GM12878 (cell line): ENCODE data around the gene BMPR1B. TPM values are rescaled to one million over a fixed set of nuclear protein-coding genes. Genes with fewer than 3 reads are reported as not detected.

Experiments
- ATAC-seq: fragments of 200-7000 bp; cut with Tn5 transposase; 3 replicates; pipeline ENCODE4 v1.9.1; 2020; ENCODE audit warnings: mild to moderate bottlenecking, moderate library complexity
- BruUV-seq: library from RNA; stranded (reverse); fragments of 400-500 nt; replicated peaks from 2 replicates; lab custom pipeline; 2021; lab: Mats Ljungman, UMichigan
- CTCF ChIA-PET: fragments of 300-600 bp; sonication (Branson Sonifier 250); formaldehyde crosslinking; extraction: SDS; loops from one replicate; lab custom pipeline; 2021; ENCODE audit warnings: inconsistent platforms; lab: Yijun Ruan, JAX
- POLR2A ChIA-PET: fragments of 350-600 bp; formaldehyde crosslinking; extraction: SDS; loops from one replicate; lab custom pipeline; 2021; ENCODE audit warnings: inconsistent platforms; lab: Charles Lee
- RAD21 ChIA-PET: fragments of 300-600 bp; sonication (Branson Sonifier 250); formaldehyde crosslinking; loops from one replicate; lab custom pipeline; 2023; ENCODE audit warnings: antibody characterized with exemption; ENCODE audit not compliant: unreplicated experiment; lab: Charles Lee
- SMC1A ChIA-PET: fragments of 300-600 bp; sonication (Branson Sonifier 250); formaldehyde crosslinking; loops from one replicate; lab custom pipeline; 2023; ENCODE audit not compliant: unreplicated experiment, uncharacterized antibody; lab: Charles Lee
- DNase-seq: peaks from one replicate; pipeline ENCODE4 v3.0.0-alpha.2; 2011; ENCODE audit warnings: low read depth, low spot score
- FAIRE-seq: peaks from 3 replicates; lab custom pipeline; 2011; peaks lifted over from hg19 to GRCh38; lab: Jason Lieb, UNC
- H2AFZ ChIP-seq: 2 replicates; pipeline ENCODE4 v1.6.0; 2011; ENCODE audit warnings: low read depth, low read length, control low read depth; ENCODE audit not compliant: control insufficient read depth
- H3K27ac ChIP-seq: 2 replicates; pipeline ENCODE4 v1.5.1; 2011; ENCODE audit warnings: control low read depth; ENCODE audit not compliant: control insufficient read depth, insufficient read depth
- H3K27me3 ChIP-seq, 2 experiments: replicated peaks in 1 of 2; 2 replicates each; pipeline versions ENCODE4 v1.6.0 to v1.6.1; 2011; ENCODE audit warnings: low read length in 1 of 2; ENCODE audit not compliant: control insufficient read depth in 2 of 2, insufficient read depth in 2 of 2
- H3K36me3 ChIP-seq, 2 experiments: 2 replicates each; pipeline ENCODE4 v1.5.1; 2011; ENCODE audit warnings: low read length in 1 of 2; ENCODE audit not compliant: control insufficient read depth in 2 of 2, insufficient read depth in 2 of 2
- H3K4me1 ChIP-seq: 2 replicates; pipeline ENCODE4 v1.6.1; 2011; ENCODE audit warnings: mild to moderate bottlenecking, low read length, moderate library complexity, mixed read lengths; ENCODE audit not compliant: control insufficient read depth, insufficient read depth
- H3K4me2 ChIP-seq: 2 replicates; pipeline ENCODE4 v1.6.0; 2011; ENCODE audit warnings: control low read depth; ENCODE audit not compliant: control insufficient read depth, insufficient read depth
- H3K4me3 ChIP-seq: fragments of 200-600 bp; sonication (generic); 2 replicates; pipeline ENCODE4 v1.5.1; 2016
- H3K79me2 ChIP-seq: 2 replicates; pipeline ENCODE4 v1.6.0; 2011; ENCODE audit warnings: low read length; ENCODE audit not compliant: control insufficient read depth, insufficient read depth
- H3K9ac ChIP-seq: 2 replicates; pipeline ENCODE4 v1.8.0; 2011; ENCODE audit warnings: low read length, control low read depth, mixed read lengths; ENCODE audit not compliant: control insufficient read depth, insufficient read depth
- H3K9me3 ChIP-seq: replicated peaks from 3 replicates; pipeline ENCODE4 v1.5.1; 2011; ENCODE audit warnings: mild to moderate bottlenecking, low read length; ENCODE audit not compliant: control insufficient read depth, insufficient read depth
- H4K20me1 ChIP-seq: 2 replicates; pipeline ENCODE4 v1.6.0; 2011; ENCODE audit not compliant: control insufficient read depth, insufficient read depth
- CBX3 ChIP-seq: fragments of 200-600 bp; sonication (generic); IDR thresholded peaks from 2 replicates; pipeline ENCODE4 v1.6.1; 2016; ENCODE audit warnings: low read depth, borderline replicate concordance
- ZNF24 ChIP-seq: fragments of 450-650 bp; IDR thresholded peaks from 2 replicates; pipeline ENCODE4 v1.6.1; 2017; ENCODE audit warnings: antibody characterized with exemption, mild to moderate bottlenecking
- WGBS: methylation state at CpG from one replicate; pipeline ENCODE4 v1.1.6; 2016; ENCODE audit warnings: low lambda C conversion rate; ENCODE audit not compliant: insufficient replicate concordance, insufficient coverage; ENCODE audit errors: missing lambda C conversion rate; 5-methylcytosine and 5-hydroxymethylcytosine counted together
- in situ Hi-C: fragments of 300-500 bp; cut with MboI; formaldehyde crosslinking; loops from 9 replicates; pipeline ENCODE4 v1.14.3; 2018; ENCODE audit warnings: mixed read lengths
- intact Hi-C: fragments of 100-400 bp; cut with micrococcal nuclease; formaldehyde crosslinking; loops from one replicate; pipeline ENCODE4 v1.14.2; 2022; ENCODE audit not compliant: unreplicated experiment
- polyA plus RNA-seq, 11 experiments: library from polyadenylated mRNA; depleted of rRNA in 4 of 11; unstranded in 6 of 11; stranded (reverse) in 5 of 11; fragments of >200 nt; fragmentation: Nextera tagmentation in 4 of 11; fragmentation: Illumina TruSeq in 1 of 11; extraction: Ambion mirVana in 4 of 11; extraction: Trizol in 1 of 11; gene quantifications; 1 replicate in 1 of 11; 2 replicates in 10 of 11; pipeline versions ENCODE4 v1.2.1 to v1.2.3, GENCODE V29; 2011 to 2016; ENCODE audit warnings: inconsistent platforms in 2 of 11, missing spikeins in 2 of 11, low read depth in 1 of 11
- total RNA-seq, 4 experiments: library from RNA; depleted of rRNA in 3 of 4; stranded (reverse); fragments of >200 nt in 3 of 4; fragmentation: Illumina TruSeq in 1 of 4; extraction: Trizol in 1 of 4; gene quantifications; 2 replicates each; pipeline versions ENCODE4 v1.2.1 to v1.2.3, GENCODE V29; 2013 to 2021
- TF ChIP-seq, protein P1 (sequence below): fragments of 450-650 bp; IDR thresholded peaks from 2 replicates; pipeline ENCODE4 v1.6.1; 2017; ENCODE audit warnings: antibody characterized with exemption, mild to moderate bottlenecking, moderate library complexity

Gene BMPR1B
- total and polyA plus RNA-seq, 10 of the 15 experiments (the other 5 are each of a cell fraction or from before 2014, with no cell fraction given): not detected

DNA sequence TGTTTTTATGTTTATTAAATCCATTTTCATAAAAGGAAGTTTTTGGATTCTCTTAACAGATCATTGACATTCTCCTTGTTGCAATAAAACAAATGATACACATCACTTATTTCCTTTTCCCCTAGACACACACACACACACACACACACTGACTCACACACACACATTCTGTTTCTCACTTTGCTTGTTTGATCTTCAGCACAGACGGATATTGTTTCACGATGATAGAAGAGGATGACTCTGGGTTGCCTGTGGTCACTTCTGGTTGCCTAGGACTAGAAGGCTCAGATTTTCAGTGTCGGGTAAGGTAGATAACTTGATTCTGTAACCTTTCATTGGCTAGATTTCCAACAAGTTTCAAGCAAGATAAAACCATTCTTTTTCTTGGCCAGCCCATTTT lies 356.8 kb downstream of the BMPR1B start (continued):
- TF ChIP-seq, protein P1, sequence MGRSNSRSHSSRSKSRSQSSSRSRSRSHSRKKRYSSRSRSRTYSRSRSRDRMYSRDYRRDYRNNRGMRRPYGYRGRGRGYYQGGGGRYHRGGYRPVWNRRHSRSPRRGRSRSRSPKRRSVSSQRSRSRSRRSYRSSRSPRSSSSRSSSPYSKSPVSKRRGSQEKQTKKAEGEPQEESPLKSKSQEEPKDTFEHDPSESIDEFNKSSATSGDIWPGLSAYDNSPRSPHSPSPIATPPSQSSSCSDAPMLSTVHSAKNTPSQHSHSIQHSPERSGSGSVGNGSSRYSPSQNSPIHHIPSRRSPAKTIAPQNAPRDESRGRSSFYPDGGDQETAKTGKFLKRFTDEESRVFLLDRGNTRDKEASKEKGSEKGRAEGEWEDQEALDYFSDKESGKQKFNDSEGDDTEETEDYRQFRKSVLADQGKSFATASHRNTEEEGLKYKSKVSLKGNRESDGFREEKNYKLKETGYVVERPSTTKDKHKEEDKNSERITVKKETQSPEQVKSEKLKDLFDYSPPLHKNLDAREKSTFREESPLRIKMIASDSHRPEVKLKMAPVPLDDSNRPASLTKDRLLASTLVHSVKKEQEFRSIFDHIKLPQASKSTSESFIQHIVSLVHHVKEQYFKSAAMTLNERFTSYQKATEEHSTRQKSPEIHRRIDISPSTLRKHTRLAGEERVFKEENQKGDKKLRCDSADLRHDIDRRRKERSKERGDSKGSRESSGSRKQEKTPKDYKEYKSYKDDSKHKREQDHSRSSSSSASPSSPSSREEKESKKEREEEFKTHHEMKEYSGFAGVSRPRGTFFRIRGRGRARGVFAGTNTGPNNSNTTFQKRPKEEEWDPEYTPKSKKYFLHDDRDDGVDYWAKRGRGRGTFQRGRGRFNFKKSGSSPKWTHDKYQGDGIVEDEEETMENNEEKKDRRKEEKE: no peak
- no peak for TF ChIP-seq CBX3

DNA sequence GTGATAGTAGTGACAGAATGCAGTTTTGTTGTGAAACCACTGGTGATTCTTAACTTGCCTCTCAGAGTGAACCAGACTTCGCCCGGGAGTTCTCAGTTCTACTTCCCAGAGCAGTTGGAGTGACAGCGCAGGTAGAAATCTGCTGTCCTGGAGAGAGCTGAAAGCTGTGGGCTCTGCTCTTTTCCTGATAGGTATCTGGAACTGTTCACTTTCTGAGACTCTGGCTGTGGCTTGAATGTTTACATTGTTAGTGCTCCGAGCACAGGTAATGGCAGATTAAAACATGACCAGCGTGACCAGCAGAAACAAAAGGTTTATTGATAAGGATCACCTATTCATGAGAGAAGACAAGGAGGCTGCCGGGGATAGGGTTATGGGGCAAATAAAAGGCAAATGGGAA lies 360.7 kb downstream of the BMPR1B start:
- ChIA-PET RAD21 (no interaction called here), SMC1A (no interaction called here), CTCF (interaction anchor here (1.1 kb wide), 1 partner anchor 13 kb away, joined by 5 read pairs; no protein-coding TSS in a partner anchor), POLR2A (no interaction called here)
- Histone ChIP-seq H3K36me3 (no peaks in the 10 kb centered on the region), H3K79me2 (no peaks in the 10 kb centered on the region), H3K9me3 (no peaks in the 10 kb centered on the region), H3K4me3 (no peak overlapping the region), H2AFZ (no peak overlapping the region), H3K4me2 (no peak overlapping the region), H3K27me3 (no peaks in the 10 kb centered on the region), H3K4me1 (no peaks in the 10 kb centered on the region), H4K20me1 (no peaks in the 10 kb centered on the region), H3K27ac (no peak overlapping the region), H3K9ac (no peak overlapping the region)
- ATAC-seq (no peak), FAIRE-seq (no peak), DNase-seq (no peak)
- intact Hi-C loops (no loop called here), in situ Hi-C loops (no loop called here)
- WGBS: 25% methylated on average over 6 of the region's 6 CpGs
- TF ChIP-seq ZNF24: no peak
- BruUV-seq: no TSS peak
